HG03558 (cell line): ENCODE results near the gene SLC25A17.
"Not testable (repeated sequence)": the region's sequence is repeated elsewhere in the genome, so short reads cannot be mapped to it uniquely, and the experiment has no call there.

Experiments
- ATAC-seq: cut with Tn5 transposase; IDR thresholded peaks from one replicate; pipeline ENCODE4 v1.9.1; 2021; ENCODE audit warnings: moderate number of reproducible peaks; ENCODE audit not compliant: unreplicated experiment; ENCODE audit errors: extremely low read depth

Gene SLC25A17, protein sequence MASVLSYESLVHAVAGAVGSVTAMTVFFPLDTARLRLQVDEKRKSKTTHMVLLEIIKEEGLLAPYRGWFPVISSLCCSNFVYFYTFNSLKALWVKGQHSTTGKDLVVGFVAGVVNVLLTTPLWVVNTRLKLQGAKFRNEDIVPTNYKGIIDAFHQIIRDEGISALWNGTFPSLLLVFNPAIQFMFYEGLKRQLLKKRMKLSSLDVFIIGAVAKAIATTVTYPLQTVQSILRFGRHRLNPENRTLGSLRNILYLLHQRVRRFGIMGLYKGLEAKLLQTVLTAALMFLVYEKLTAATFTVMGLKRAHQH

GRCh38 chr22:40818747-40819598, at the start of gene SLC25A17:
SLC25A17 (minus strand) TSS chr22:40819346; CDS start chr22:40819248, 98 bp downstream.
- no peak for ATAC-seq

DNA sequence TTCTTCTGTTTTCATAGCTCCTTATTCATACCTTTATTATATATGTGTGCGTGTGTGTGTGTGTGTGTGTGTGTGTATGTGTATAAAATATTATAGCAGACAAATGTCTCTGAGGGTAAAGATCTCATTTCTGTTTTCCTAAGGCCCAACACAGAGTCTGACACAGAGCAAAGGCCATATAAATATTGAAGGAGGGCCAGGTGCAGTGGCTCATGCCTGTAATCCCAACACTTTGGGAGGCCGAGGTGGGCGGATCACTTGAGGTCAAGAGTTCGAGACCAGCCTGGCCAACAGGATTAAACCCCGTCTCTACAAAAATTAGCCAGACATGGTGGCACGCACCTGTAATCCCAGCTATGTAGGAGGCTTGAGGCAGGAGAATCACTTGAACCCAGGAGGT, 49.2 kb upstream of the SLC25A17 start:
- ATAC-seq, result not testable (repeated sequence)

DNA sequence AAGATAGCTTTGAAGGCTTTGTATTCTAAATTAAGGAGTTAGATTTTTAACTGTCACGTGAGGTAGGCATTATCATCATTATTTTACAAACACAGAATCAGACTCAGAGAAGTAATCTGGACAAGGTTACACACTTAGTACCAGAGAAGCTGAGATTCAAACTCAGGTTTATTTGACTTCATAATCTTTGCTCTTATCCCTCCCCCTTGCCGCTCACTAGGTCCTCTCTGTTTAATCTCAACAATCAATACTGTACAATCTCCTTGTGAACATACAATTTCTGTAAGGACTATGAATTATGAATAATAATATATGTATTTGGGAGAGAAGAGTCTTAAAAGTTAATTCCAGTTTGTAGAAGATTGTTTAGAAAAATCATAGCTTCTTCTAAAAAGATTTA, 48.0 kb upstream of the SLC25A17 start:
- ATAC-seq, result no peak

DNA sequence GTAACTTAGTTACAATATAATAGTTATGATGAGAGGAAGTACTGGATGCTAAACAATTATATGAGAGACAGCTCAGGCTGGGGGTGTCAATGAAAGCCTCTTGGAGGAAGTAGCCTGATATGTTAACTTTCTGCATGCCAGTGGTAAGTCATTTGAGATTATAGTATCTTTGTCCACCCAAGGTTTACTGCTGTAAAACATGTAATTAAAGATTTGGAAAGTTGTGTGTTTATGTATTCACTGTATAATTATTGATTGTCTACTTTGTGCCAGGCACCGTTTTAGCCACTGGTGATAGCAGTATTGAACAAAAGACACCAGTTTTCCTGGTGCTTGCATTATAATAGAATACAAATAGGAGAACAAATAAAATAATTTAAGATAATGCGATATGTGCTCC, 43.4 kb upstream of the SLC25A17 start:
- no peak for ATAC-seq

GRCh38 chr22:40862013-40862412, 42.9 kb upstream of the SLC25A17 start, which contains the start of gene DNAJB7:
DNAJB7 (minus strand) TSS chr22:40862113; CDS start chr22:40861994, 119 bp downstream.
- no peak for ATAC-seq

DNA sequence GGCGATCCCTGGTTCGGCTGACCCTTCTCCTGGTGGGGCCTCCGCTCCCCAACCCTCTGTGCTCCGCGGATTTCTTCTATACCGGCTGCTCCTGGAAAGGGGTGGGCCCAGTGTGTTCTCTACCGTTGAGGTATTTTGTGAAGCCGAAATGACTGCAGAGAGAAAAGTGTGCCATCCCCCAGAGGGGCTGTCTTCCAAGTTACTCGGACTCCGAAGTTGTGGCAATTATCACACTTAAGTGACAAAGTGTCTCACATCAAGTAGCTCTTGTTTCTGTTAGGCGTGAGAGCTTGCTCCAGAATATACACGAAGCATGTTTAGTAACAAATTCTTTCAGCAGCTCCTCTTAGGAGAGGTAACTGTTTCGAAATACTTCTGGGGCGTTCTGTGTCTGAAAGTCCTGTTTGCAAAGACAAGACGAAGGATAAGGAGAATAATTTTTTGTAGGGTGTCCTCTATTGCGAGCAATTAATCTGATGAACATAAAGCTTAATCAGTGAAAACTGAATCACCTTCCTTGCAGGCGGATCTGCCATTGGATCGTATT, 38.2 kb upstream of the SLC25A17 start:
- ATAC-seq, result no peak

DNA sequence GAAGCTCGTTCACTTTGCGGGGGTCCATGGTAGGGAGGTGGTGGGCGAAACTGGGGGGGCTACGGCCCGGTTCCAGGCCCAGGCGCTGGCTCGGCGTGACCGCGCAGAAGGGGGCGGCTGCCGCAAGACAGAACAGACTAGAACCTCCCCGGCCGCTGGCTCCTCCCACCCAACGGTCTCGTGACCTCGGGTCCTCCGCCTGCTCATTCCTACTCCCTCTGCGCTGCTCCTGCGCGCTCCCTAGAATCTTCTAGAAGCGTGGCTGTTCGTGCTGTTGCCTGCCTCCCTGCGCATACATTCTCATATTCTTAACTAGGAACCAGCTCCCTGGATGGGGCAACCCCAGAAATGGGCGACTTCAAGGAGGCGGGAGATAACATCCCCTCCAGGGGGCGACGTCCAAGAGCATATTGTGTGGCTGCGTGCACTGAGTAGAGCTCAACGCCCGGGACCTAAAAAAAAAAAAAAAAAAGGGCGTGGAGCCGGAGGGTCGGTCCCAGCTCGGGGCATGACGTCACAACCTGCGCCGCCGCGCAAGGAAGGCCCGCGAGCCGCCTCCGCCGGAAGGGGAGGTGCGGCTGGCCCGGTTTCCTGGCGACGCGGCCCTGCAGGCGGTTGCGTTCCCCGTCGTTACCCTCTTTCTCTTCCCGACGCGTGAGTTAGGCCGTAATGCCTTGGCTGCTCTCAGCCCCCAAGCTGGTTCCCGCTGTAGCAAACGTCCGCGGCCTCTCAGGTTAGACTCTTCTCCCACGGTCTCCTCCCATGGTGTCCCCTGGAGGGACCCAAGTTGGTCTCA, 37.6 kb upstream of the SLC25A17 start, which contains the start of the genes ST13 and XPNPEP3:
TSS of gene ST13 (minus strand) at position 127 of the 796 bp plus-strand sequence. CDS start at position 28, 99 bp downstream.
TSS of gene XPNPEP3 (plus strand) at position 636 of the 796 bp plus-strand sequence. CDS start at position 670, 34 bp downstream.
- peak; percentile 61 for ATAC-seq

GRCh38 chr22:40855979-40856512, 36.9 kb upstream of the SLC25A17 start:
- ATAC-seq, result no peak

DNA sequence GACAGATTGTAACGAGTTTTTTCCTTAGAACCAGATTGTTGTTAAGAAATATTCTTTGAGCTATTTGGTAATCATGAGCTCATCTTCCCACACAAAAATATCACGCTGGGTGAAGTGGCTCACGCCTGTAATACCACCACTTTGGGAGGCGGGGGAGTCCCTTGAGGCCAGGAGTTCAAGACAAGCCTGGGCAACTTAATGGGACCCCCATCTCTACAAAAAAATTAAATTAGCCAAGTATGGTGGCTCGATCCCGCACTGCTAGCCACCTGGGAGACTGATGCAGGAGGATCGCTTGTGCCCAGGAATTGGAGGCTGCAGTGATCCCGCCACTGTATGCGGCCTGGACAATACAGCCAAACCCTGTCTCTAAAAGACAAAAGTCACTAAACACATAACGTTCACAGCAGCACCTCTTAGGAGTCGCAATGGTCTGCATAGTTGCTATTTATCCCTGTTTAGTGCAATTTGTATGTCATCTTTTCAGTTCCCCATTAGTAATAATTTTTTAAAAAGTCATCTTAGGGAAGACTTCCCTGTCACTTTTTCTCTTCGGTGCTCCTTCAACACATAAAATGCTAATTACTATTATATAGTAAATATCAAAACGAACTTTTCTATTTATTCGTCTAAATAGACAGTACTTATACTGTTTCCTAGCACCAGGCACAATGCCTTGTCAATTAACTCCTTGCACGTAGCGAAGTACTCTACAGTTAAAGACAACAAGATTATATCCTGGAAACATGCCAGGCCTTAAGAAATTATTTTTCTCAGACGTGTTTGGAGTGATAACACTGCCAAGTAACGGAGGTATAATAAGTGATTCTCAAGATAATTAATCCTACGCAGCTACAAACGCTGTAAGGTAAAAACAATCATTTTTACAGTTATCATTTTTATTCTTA, 36.2 kb upstream of the SLC25A17 start:
- ATAC-seq, result no peak

GRCh38 chr22:40853961-40854360, 34.8 kb upstream of the SLC25A17 start:
- no peak for ATAC-seq

- no peak for ATAC-seq
Measured at GRCh38 chr22:40853333-40853732, 34.2 kb upstream of the SLC25A17 start.

DNA sequence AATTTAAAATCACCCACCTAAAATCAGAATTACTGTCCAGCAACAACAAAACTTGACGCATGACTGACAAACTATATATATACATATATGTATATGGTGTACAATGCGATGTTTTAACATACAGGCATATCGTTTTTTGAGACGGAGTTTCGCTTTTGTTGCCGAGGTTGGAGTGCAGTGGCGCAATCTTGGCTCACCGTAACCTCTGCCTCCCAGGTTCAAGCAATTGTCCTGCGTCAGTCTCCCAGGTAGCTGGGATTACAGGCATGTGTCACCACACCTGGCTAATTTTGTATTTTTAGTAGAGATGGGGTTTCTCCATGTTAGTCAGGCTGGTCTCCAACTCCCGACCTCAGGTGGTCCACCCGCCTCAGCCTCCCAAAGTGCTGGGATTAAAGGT, 26.7 kb upstream of the SLC25A17 start:
- ATAC-seq, result not testable (repeated sequence)

- no peak for ATAC-seq
Measured at GRCh38 chr22:40844951-40845350, 25.8 kb upstream of the SLC25A17 start.

GRCh38 chr22:40838486-40838885, 19.3 kb upstream of the SLC25A17 start:
- no peak for ATAC-seq

DNA sequence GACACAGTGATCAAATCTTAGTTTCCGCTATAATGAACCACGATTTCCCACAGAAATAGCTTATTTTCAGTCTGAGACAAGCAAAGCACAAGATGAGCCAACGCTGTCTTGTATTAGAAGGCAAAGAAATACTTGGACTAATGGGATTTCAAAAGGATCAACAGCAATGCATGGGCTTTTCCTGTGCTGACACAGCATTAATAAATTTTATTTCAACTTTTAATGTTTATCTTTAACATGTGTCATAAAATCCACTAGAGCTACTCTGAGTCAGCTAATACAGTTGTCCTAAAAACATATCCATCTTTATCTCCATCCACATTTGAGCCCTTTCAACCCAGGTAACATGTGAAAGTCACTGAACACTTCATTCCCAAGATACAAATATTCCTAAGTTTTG, 15.5 kb upstream of the SLC25A17 start:
- ATAC-seq, result no peak

DNA sequence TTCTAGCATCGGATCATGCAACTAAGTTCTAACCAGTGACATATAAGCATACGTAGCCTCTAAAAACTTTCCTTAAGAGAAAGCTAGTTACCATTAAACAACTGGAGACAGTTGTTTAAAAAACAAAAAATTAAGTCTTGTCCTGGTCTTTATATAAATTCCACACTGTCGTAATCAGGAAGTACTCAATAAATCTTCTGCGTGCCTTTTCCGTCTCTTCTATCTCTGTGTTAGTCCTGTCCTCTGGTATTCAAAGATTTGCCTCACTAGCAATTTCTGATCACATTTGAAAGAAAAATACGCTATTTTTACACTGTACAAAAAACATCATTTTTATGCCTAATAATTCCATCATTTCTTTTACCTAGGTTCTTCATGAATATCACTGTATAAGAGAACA, 10.0 kb upstream of the SLC25A17 start:
- no peak for ATAC-seq

DNA sequence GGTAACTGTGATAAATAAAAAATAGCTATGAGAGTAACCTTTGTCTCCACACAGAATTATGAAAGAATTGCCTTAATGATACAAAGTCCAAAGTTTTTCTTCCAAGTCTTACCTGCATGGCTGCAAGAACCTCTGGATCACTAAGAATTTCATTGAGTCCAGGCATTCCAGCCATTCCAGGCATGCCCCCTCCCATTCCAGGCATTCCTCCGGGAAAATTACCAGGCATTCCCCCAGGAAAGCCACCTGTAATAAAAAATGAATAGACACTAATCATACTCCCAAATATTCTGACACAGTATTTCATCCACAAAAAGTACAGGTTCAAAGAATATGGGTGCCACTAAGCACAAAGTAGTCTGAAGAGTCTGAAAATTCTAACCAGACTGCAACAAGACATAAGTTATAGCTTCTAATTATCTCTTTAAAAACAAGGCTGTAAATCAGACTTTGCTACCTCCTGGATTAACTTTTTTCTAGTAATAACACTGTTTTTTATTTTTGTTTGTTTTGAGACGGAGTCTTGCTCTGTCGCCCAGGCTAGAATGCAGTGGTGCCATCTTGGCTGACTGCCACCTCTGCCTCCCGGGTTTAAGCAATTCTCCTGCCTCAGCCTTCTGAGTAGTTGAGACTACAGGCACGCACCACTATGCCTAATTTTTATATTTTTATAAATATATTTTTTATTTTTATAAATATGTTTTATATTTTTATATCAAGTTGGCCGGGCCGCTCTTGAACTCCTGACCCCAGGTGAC, 8.0 kb upstream of the SLC25A17 start:
- no peak for ATAC-seq

GRCh38 chr22:40826292-40826691, 7.1 kb upstream of the SLC25A17 start:
- not testable (repeated sequence) for ATAC-seq
